Transverse colon (tissue), 4 donors: Measurements from ENCODE around the gene RAD51AP1. TPM values are rescaled to one million over a fixed set of nuclear protein-coding genes. Genes with fewer than 3 reads are reported as not detected.

Experiments used
- DNase-seq: peaks from one replicate; pipeline ENCODE4 v3.0.0-alpha.2; 2019
- H3K27ac ChIP-seq, 4 donors: fragments of 200-600 bp; sonication (generic); 2 replicates each; pipeline ENCODE4 v1.5.1; 2016 to 2018; ENCODE audit warnings: inconsistent platforms in 4 of 4
- H3K27me3 ChIP-seq: fragments of 200-600 bp; sonication (generic); 2 replicates; pipeline ENCODE4 v1.5.1; 2017; ENCODE audit warnings: inconsistent platforms
- H3K36me3 ChIP-seq, 4 donors: fragments of 200-600 bp; sonication (generic); 2 replicates each; pipeline ENCODE4 v1.5.1; 2017 to 2019; ENCODE audit warnings: inconsistent platforms in 4 of 4
- H3K4me1 ChIP-seq, 4 donors: fragments of 200-600 bp; sonication (generic); 2 replicates each; pipeline ENCODE4 v1.5.1; 2017 to 2020; ENCODE audit warnings: inconsistent platforms in 4 of 4
- H3K4me3 ChIP-seq, 4 donors: fragments of 200-600 bp; sonication (generic); 1 replicate in 1 of 4; 2 replicates in 3 of 4; pipeline versions ENCODE4 v1.5.1 to v1.6.1; 2017 to 2019; ENCODE audit warnings: inconsistent platforms in 4 of 4
- H3K9me3 ChIP-seq, 2 donors: fragments of 200-600 bp; sonication (generic); 2 replicates each; pipeline ENCODE4 v1.5.1; 2017 to 2019; ENCODE audit warnings: inconsistent platforms in 2 of 2
- EP300 ChIP-seq: sonication (generic); formaldehyde crosslinking; IDR thresholded peaks from one replicate; pipeline ENCODE4 v1.6.1; 2017; ENCODE audit warnings: antibody characterized with exemption, low read depth
- POLR2A ChIP-seq: fragments of 450-650 bp; IDR thresholded peaks from one replicate; pipeline ENCODE4 v1.6.1; 2016; ENCODE audit warnings: antibody characterized with exemption, mild to moderate bottlenecking, moderate library complexity
- POLR2AphosphoS5 ChIP-seq, 3 donors: sonication (generic); formaldehyde crosslinking; IDR thresholded peaks; one replicate each; pipeline ENCODE4 v1.6.1; 2016; ENCODE audit warnings: antibody characterized with exemption in 3 of 3
- WGBS, 2 donors: methylation state at CpG; one replicate each; pipeline ENCODE4 v1.1.5; 2018; ENCODE audit warnings: low coverage in 1 of 2; 5-methylcytosine and 5-hydroxymethylcytosine counted together
- in situ Hi-C, 4 donors: fragments of 200-750 bp; cut with MboI; loops; one replicate each; pipeline versions ENCODE4 v1.15.0 to v1.15.1; 2017; ENCODE audit warnings: low sequenced_read_pairs in 3 of 4, low pct_ligation_motif_present in 1 of 4, low pct_unique_long_range_greater_than_20kb in 1 of 4
- intact Hi-C: fragments of 100-400 bp; cut with DNase I; formaldehyde crosslinking; loops from one replicate; pipeline ENCODE4 v1.15.1; 2023; ENCODE audit warnings: low total_unique reads
- total RNA-seq, 4 donors: library from RNA; depleted of rRNA; stranded (reverse); fragments of >200 nt; gene quantifications; one replicate each; pipeline ENCODE4 v1.1.0, GENCODE V29; 2016
- TF ChIP-seq, protein P1 (sequence below), 5 experiments: fragments of 200-600 bp in 3 of 5; fragments of 450-650 bp in 2 of 5; sonication (generic) in 3 of 5; IDR thresholded peaks; 1 replicate in 2 of 5; 2 replicates in 3 of 5; pipeline ENCODE4 v1.5.1; 2016 to 2017; ENCODE audit warnings: antibody characterized with exemption in 5 of 5, inconsistent platforms in 3 of 5, mild to moderate bottlenecking in 2 of 5, moderate library complexity in 1 of 5

The RAD51AP1 gene
- total RNA-seq, 4 donors from 2014 or later, result 1.9 to 2.7 (median 2.4) TPM; not detected in 1

DNA sequence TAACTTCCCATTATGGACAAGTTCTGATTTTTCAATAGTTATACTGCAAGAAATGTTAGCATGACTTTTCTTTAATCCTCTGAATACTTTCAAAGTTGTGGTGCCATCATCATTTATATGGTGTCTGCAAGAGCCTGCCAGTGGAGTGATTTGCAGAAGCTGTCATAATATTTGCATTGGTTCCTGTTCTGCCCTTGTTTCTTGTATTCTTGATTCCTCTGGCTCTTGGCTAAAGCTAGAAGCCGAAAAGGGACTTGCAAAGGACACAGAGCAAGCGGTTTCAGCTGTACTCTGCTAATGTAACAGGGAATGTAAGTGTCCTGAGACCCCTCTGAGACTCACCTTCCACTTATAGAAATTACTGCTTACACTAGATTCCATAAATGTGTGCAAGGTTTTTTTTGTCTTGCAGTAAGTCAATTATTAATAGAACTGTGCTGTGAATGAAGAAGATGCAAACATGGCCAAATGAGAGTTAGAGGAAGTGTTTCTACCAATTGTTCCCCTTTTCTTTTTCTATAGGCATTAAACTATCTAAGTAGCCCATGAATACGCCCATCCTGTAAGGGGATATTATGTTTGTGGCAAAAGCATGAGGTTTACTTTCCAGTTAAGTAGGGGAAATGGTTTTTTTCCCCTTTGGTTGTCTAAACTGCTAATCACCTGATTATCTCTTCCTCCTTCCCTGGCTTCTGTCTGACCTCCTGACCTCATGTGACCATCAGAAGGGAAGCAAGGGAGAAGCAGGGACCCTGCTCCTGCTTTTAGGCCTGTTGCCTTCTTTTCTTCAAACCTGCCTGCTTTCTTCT, 28.6 kb downstream of the RAD51AP1 start:
- H3K27me3 ChIP-seq, result no peaks in the 10 kb centered on the region
- H3K4me1 ChIP-seq, result peaks cover 0 to 4% (median 3%) of the 10 kb centered on the region in 4 donors
- 51 to 66% methylated on average over 3 of the region's 3 CpGs for WGBS, 2 donors
- in situ Hi-C loops, result no loop called here
- no peak for DNase-seq
- intact Hi-C loops, result no loop called here
- no peak overlapping the region for H3K4me3 ChIP-seq
- peak overlapping the region; percentile 23 to 52 (median 32) for H3K27ac ChIP-seq
- TF ChIP-seq EP300 (no peak), POLR2A (no peak), POLR2AphosphoS5 (IDR thresholded peaks at IDR 0.05) (no peak)
- H3K9me3 ChIP-seq, result no peaks in the 10 kb centered on the region
- H3K36me3 ChIP-seq, result no peaks in the 10 kb centered on the region

DNA sequence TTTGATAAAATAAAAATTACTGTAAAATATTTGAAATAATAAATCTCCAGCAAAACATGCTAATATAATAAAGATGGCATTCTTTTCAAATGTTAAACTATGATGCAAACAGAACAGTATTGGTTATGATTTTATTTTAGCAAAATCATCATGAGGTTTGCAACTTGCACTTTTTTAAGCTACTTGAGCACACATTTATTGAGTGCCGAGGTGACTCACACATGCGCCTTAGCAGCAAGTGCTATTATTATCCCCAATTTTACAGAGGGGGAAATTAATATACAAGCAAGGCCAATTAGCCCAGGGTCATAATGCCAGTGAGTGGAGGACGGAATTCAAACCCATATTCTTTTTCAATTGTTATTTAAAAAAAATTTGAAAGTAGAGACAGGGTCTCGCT, 30.6 kb downstream of the RAD51AP1 start:
- TF ChIP-seq EP300 (no peak), POLR2A (no peak), POLR2AphosphoS5 (IDR thresholded peaks at IDR 0.05) (no peak)
- TF ChIP-seq, protein P1, sequence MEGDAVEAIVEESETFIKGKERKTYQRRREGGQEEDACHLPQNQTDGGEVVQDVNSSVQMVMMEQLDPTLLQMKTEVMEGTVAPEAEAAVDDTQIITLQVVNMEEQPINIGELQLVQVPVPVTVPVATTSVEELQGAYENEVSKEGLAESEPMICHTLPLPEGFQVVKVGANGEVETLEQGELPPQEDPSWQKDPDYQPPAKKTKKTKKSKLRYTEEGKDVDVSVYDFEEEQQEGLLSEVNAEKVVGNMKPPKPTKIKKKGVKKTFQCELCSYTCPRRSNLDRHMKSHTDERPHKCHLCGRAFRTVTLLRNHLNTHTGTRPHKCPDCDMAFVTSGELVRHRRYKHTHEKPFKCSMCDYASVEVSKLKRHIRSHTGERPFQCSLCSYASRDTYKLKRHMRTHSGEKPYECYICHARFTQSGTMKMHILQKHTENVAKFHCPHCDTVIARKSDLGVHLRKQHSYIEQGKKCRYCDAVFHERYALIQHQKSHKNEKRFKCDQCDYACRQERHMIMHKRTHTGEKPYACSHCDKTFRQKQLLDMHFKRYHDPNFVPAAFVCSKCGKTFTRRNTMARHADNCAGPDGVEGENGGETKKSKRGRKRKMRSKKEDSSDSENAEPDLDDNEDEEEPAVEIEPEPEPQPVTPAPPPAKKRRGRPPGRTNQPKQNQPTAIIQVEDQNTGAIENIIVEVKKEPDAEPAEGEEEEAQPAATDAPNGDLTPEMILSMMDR (IDR thresholded peaks at IDR 0.05), result no peak
- no peaks in the 10 kb centered on the region for H3K27me3 ChIP-seq
- H3K4me1 ChIP-seq, result no peaks in the 10 kb centered on the region
- no peaks in the 10 kb centered on the region for H3K9me3 ChIP-seq
- no peak overlapping the region for H3K27ac ChIP-seq
- in situ Hi-C loops, result no loop called here
- WGBS, 2 donors, result 88 to 92% methylated on average over 3 to 4 of the region's 4 CpGs
- no peak for DNase-seq
- no peak overlapping the region for H3K4me3 ChIP-seq
- intact Hi-C loops, result no loop called here
- no peaks in the 10 kb centered on the region for H3K36me3 ChIP-seq

DNA sequence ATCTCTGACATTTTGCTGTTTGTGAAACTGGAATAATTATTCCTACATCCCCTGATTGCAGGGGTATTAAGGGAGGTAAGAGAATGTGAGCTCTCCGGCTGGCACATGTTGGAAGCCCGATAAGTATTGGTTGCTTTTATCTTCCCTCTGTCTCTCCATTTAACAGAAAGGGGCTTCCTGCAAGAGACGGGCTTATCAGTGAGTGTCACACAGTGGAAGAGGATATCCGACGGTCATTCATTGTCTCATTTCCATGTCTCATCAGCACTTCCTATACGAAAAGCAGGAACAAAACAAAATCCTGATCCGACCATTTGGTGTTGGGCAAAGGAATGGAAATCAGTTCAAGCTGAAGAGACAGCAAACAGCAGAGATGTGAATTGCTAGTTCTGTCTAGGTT, 34.0 kb downstream of the RAD51AP1 start:
- H3K4me3 ChIP-seq, result no peak overlapping the region
- no peaks in the 10 kb centered on the region for H3K9me3 ChIP-seq
- peaks cover 3% of the 10 kb centered on the region for H3K27me3 ChIP-seq
- in situ Hi-C loops (no loop called here), intact Hi-C loops (loop anchor here (1.0 kb wide), 1 partner anchor 27 kb away; no protein-coding TSS in a partner anchor)
- no peak for DNase-seq
- WGBS, 2 donors, result 89 to 97% methylated on average over 5 to 7 of the region's 7 CpGs
- H3K27ac ChIP-seq, result no peak overlapping the region
- no peaks in the 10 kb centered on the region for H3K36me3 ChIP-seq
- H3K4me1 ChIP-seq, result no peaks in the 10 kb centered on the region
- TF ChIP-seq POLR2A (no peak), EP300 (no peak), POLR2AphosphoS5 (IDR thresholded peaks at IDR 0.05) (no peak)
- TF ChIP-seq, protein P1 (IDR thresholded peaks at IDR 0.05), result no peak

DNA sequence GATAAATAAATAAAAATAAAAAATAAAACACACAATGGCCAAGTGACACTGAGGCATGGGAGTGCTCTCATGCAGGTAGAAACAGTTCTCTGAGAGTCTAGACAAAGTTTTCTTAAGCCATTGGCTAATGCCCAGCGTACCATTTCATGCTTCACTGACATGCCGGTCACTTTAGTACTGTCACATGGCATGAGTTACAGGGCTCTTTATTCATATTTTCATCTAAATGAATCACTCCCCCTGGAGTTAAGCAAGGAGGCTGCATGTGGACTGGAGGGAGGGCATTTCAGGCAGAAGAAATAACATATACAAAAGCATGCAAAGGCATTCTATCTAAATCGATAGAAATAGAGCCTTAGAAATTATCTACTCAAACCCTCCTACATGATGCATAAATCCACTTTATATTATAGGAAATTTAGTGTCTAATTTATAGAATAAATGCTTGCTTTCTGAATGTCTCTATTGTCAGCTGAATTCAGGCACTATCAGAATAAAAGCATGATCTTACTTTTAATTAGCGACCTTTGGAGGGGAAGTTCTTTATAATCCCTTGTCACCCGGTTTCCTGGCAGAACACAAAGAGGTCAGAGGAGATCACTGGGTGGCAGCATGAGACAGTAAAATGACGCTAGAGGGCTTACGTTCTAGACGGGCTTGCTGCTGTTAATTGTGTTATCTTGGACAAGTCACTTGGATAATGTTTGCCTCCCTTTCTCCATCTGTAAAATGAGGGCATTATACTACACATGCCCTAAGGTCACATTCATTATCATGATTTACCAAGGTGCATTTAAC, 40.8 kb downstream of the RAD51AP1 start:
- peaks cover 3% of the 10 kb centered on the region for H3K27me3 ChIP-seq
- 32 to 40% methylated on average over 4 to 8 of the region's 8 CpGs for WGBS, 2 donors
- in situ Hi-C loops (loop anchor here in 3 of 4 donors (25.0 kb wide), 1 partner anchor 183 kb away; no protein-coding TSS in a partner anchor), intact Hi-C loops (no loop called here)
- no peaks in the 10 kb centered on the region for H3K4me1 ChIP-seq
- TF ChIP-seq, protein P1 (IDR thresholded peaks at IDR 0.05), result peak; percentile 7 to 40 (median 21)
- TF ChIP-seq POLR2AphosphoS5 (IDR thresholded peaks at IDR 0.05), result no peak
- H3K9me3 ChIP-seq, result no peaks in the 10 kb centered on the region
- peak; percentile 25 for DNase-seq
- H3K36me3 ChIP-seq, result no peaks in the 10 kb centered on the region
- no peak overlapping the region for H3K4me3 ChIP-seq
- H3K27ac ChIP-seq, result no peak overlapping the region
